B cell (primary cell): Measurements from ENCODE around the gene SLC7A10.

ENCODE experiments used
- EZH2 ChIP-seq: IDR thresholded peaks from 2 replicates; pipeline ENCODE4 v1.6.1; 2012; ENCODE audit warnings: borderline replicate concordance, low read depth, mild to moderate bottlenecking, moderate library complexity, low read length; ENCODE audit not compliant: insufficient read depth, poor library complexity, severe bottlenecking
- TF ChIP-seq, protein P1 (sequence below): fragments of 200-600 bp; IDR thresholded peaks from one replicate; pipeline ENCODE4 v1.8.0; 2022; ENCODE audit warnings: antibody characterized with exemption, mild to moderate bottlenecking

DNA sequence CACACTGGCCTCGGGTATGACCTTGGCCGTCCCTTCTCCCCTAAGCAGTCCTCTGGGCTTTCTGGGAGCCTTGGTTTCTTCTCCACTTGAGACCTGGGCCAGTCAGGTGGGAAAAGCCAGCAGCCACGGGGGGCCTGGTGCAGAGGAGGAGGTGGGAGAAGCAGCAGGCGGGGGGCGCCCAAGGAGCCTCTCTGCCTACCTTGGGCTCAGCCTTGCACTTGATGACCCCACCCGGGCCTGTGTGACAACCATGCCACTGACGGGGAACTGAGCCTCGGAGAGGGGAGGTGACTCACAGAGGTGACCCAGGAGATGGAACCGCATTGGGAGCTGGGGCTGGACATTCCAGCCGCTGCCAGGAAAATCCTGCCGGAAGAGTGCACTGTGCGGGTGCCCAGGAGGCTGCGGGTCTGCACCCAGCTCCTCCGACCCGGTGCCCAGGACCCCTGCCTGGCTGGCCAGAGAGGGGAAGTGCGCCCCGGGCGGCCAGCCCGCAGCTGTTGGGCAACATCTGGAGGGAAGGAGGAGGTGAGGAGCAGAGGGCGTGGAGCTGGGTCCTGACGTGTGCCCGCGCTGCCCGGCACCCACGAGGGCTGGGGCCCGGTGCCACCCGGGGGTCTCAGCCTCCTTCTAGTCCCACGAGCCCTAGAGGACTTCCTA lies 23.4 kb upstream of the SLC7A10 start:
- TF ChIP-seq, protein P1, sequence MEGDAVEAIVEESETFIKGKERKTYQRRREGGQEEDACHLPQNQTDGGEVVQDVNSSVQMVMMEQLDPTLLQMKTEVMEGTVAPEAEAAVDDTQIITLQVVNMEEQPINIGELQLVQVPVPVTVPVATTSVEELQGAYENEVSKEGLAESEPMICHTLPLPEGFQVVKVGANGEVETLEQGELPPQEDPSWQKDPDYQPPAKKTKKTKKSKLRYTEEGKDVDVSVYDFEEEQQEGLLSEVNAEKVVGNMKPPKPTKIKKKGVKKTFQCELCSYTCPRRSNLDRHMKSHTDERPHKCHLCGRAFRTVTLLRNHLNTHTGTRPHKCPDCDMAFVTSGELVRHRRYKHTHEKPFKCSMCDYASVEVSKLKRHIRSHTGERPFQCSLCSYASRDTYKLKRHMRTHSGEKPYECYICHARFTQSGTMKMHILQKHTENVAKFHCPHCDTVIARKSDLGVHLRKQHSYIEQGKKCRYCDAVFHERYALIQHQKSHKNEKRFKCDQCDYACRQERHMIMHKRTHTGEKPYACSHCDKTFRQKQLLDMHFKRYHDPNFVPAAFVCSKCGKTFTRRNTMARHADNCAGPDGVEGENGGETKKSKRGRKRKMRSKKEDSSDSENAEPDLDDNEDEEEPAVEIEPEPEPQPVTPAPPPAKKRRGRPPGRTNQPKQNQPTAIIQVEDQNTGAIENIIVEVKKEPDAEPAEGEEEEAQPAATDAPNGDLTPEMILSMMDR, result no peak
- no peak for TF ChIP-seq EZH2
